SU-DHL-6 (cell line): Measurements from ENCODE around the gene ROR1.

ENCODE experiments used
- H2AFZ ChIP-seq: fragments of 200-600 bp; sonication (generic); 2 replicates; pipeline ENCODE4 v1.6.1; 2014; ENCODE audit warnings: low read depth, mild to moderate bottlenecking, moderate library complexity, mixed read lengths, antibody characterized with exemption, low read length; ENCODE audit not compliant: severe bottlenecking
- H3F3A ChIP-seq: fragments of 200-600 bp; shearing (Covaris generic); 2 replicates; pipeline ENCODE4 v1.6.0; 2016; ENCODE audit warnings: antibody characterized with exemption, mild to moderate bottlenecking; ENCODE audit not compliant: insufficient read depth
- H3K27ac ChIP-seq: fragments of 200-600 bp; sonication (generic); 2 replicates; pipeline ENCODE4 v1.5.1; 2016; ENCODE audit warnings: low read depth, mild to moderate bottlenecking, low read length, moderate library complexity, mixed read lengths
- H3K27me3 ChIP-seq: fragments of 200-600 bp; sonication (generic), shearing (Covaris generic); 2 replicates; pipeline ENCODE4 v1.6.0; 2014; ENCODE audit warnings: mild to moderate bottlenecking, low read length
- H3K36me3 ChIP-seq: fragments of 200-600 bp; sonication (generic); 2 replicates; pipeline ENCODE4 v1.6.1; 2014; ENCODE audit warnings: mild to moderate bottlenecking, low read length, mixed read lengths
- H3K4me2 ChIP-seq: fragments of 300-600, 200-600 bp; shearing (Covaris generic), sonication (generic); 2 replicates; pipeline ENCODE4 v1.6.0; 2014; ENCODE audit warnings: low read length, low read depth, mild to moderate bottlenecking; ENCODE audit not compliant: poor library complexity, severe bottlenecking
- H3K4me3 ChIP-seq: fragments of 200-600 bp; sonication (generic); 2 replicates; pipeline ENCODE4 v1.5.1; 2014; ENCODE audit warnings: antibody characterized with exemption, low read length, mild to moderate bottlenecking, mixed read lengths; ENCODE audit not compliant: insufficient read depth, poor library complexity, severe bottlenecking
- H3K79me2 ChIP-seq: fragments of 200-600 bp; sonication (generic); 2 replicates; pipeline ENCODE4 v1.6.1; 2014; ENCODE audit warnings: mild to moderate bottlenecking, low read length, moderate library complexity; ENCODE audit not compliant: insufficient read depth
- H3K9ac ChIP-seq: fragments of 200-600 bp; sonication (generic); 2 replicates; pipeline ENCODE4 v1.7.0; 2014; ENCODE audit warnings: mild to moderate bottlenecking, low read length
- H3K9me2 ChIP-seq: fragments of 200-600 bp; sonication (generic); replicated peaks from 2 replicates; pipeline ENCODE4 v1.6.1; 2014; ENCODE audit warnings: low read length; ENCODE audit not compliant: insufficient read depth
- H3K9me3 ChIP-seq: fragments of 200-600 bp; sonication (generic); 2 replicates; pipeline ENCODE4 v1.6.1; 2014; ENCODE audit warnings: low read length, mixed read lengths; ENCODE audit not compliant: insufficient read depth
- H4K20me1 ChIP-seq: fragments of 200-600 bp; sonication (generic); 2 replicates; pipeline ENCODE4 v1.6.1; 2014; ENCODE audit warnings: low read depth, mild to moderate bottlenecking, antibody characterized with exemption, low read length, moderate library complexity, mixed read lengths
- CTCF ChIP-seq: fragments of 200-600 bp; sonication (generic); IDR thresholded peaks from one replicate; pipeline ENCODE4 v1.5.1; 2017; ENCODE audit warnings: antibody characterized with exemption, mild to moderate bottlenecking, low read length, moderate library complexity; ENCODE audit not compliant: insufficient read depth, poor library complexity, severe bottlenecking
- EZH2phosphoT487 ChIP-seq: fragments of 200-600 bp; sonication (generic), shearing (Covaris generic); conservative IDR thresholded peaks from 2 replicates; pipeline ENCODE4 v1.6.1; 2018; ENCODE audit warnings: mild to moderate bottlenecking, antibody characterized with exemption, low read length, moderate library complexity, mixed read lengths

Gene ROR1

DNA sequence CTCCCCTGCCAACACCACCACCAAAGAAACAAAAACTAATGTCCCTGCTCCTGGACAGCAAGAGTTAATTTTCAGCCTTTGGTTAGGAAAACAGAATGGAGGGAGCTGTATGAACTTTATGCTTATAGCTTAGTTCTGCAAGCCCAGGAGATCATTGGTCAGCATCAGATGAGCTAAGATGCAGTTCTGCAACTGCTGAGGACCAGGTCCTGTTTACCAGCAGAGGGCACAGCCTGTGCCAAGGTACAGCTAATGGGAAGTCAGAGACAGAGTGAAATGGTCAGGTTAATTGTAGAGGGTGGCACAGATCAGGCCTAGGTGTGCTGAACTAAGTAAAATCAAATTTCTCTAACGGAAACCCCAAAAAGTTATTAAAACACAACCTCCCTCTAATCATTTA lies 161.3 kb downstream of the ROR1 start:
- no peak overlapping the region for H3K9ac ChIP-seq
- no peaks in the 10 kb centered on the region for H3K27me3 ChIP-seq
- H3K4me3 ChIP-seq, result no peak overlapping the region
- H3K4me2 ChIP-seq, result no peak overlapping the region
- H3K9me3 ChIP-seq, result no peaks in the 10 kb centered on the region
- no peaks in the 10 kb centered on the region for H3K79me2 ChIP-seq
- H3K27ac ChIP-seq, result no peak overlapping the region
- no peaks in the 10 kb centered on the region for H3K36me3 ChIP-seq
- no peak for TF ChIP-seq CTCF
- TF ChIP-seq EZH2phosphoT487, result no peak
- H2AFZ ChIP-seq, result no peak overlapping the region
- H4K20me1 ChIP-seq, result no peaks in the 10 kb centered on the region
- H3F3A ChIP-seq, result no peaks in the 10 kb centered on the region
- H3K9me2 ChIP-seq, result no peaks in the 10 kb centered on the region

DNA sequence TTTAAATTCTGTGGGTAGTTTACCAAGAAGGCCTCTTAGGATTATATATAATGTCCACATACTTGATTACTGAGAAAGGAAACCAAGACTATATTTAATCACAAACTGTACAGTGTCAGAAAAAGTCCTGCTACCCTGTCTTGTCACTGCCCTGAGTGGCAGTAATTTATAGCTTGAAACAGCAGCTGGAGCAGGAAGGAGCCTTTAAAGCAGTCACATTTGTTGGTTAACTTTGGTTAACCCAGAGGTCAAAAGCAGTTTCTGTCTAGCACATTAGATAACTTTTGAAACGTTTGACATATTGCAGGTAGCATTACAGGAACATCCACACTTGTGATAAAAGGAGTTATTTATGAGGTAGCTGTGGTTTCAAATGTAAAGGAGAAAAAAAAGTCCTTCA lies 161.7 kb downstream of the ROR1 start:
- Histone ChIP-seq H3K9me3 (no peaks in the 10 kb centered on the region), H3K27me3 (no peaks in the 10 kb centered on the region), H3K79me2 (no peaks in the 10 kb centered on the region), H3K9ac (no peak overlapping the region), H3K27ac (no peak overlapping the region), H3K9me2 (no peaks in the 10 kb centered on the region), H2AFZ (no peak overlapping the region), H3K4me3 (no peak overlapping the region), H3K4me2 (no peak overlapping the region), H3F3A (no peaks in the 10 kb centered on the region), H4K20me1 (no peaks in the 10 kb centered on the region), H3K36me3 (no peaks in the 10 kb centered on the region)
- no peak for TF ChIP-seq CTCF
- TF ChIP-seq EZH2phosphoT487, result no peak

GRCh38 chr1:63936276-63936675 lies 162.5 kb downstream of the ROR1 start:
- H2AFZ ChIP-seq, result no peak overlapping the region
- H3F3A ChIP-seq, result no peaks in the 10 kb centered on the region
- H3K4me3 ChIP-seq, result no peak overlapping the region
- H3K79me2 ChIP-seq, result no peaks in the 10 kb centered on the region
- no peaks in the 10 kb centered on the region for H4K20me1 ChIP-seq
- H3K9me3 ChIP-seq, result no peaks in the 10 kb centered on the region
- TF ChIP-seq EZH2phosphoT487, result no peak
- TF ChIP-seq CTCF, result no peak
- no peaks in the 10 kb centered on the region for H3K27me3 ChIP-seq
- H3K27ac ChIP-seq, result no peak overlapping the region
- H3K9me2 ChIP-seq, result no peaks in the 10 kb centered on the region
- H3K4me2 ChIP-seq, result no peak overlapping the region
- H3K9ac ChIP-seq, result no peak overlapping the region
- no peaks in the 10 kb centered on the region for H3K36me3 ChIP-seq

DNA sequence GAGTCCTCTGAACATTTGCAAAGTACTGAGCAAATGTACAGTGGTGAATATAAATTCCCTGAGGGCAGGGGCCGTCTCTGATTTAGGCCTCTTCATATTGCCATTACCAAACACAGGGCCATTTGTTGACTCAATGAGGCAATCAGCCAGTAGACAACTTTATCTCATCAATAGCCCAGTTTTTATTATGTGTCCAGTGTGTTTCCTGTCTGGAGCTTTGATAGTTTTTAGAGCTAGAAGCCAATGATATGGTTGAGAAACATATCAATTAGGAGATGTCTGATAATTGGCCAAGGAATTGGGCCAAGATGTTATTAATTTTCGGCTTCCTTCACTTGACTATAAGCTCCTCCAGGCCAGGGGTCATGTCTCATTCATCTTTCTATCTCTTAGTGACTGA lies 163.0 kb downstream of the ROR1 start:
- Histone ChIP-seq H3K9ac (no peak overlapping the region), H4K20me1 (no peaks in the 10 kb centered on the region)
- TF ChIP-seq CTCF, result no peak
- no peak for TF ChIP-seq EZH2phosphoT487

More for the DNA sequence above, 163.0 kb downstream of the ROR1 start:
- Histone ChIP-seq H3K4me3 (no peak overlapping the region), H3K9me3 (no peaks in the 10 kb centered on the region), H2AFZ (no peak overlapping the region), H3K9me2 (no peaks in the 10 kb centered on the region), H3K36me3 (no peaks in the 10 kb centered on the region), H3F3A (no peaks in the 10 kb centered on the region), H3K27me3 (no peaks in the 10 kb centered on the region), H3K27ac (no peak overlapping the region), H3K79me2 (no peaks in the 10 kb centered on the region), H3K4me2 (no peak overlapping the region)
